ENCODE measurements around the gene KLHDC8B. TPM values are rescaled to one million over a fixed set of nuclear protein-coding genes. Genes with fewer than 3 reads are reported as not detected.

Gene KLHDC8B
- total RNA-seq, 5 donors from 2014 or later (not counting 1 experiment from before 2014, with no cell fraction given), result 2.0 to 7.3 (median 4.7) TPM

DNA sequence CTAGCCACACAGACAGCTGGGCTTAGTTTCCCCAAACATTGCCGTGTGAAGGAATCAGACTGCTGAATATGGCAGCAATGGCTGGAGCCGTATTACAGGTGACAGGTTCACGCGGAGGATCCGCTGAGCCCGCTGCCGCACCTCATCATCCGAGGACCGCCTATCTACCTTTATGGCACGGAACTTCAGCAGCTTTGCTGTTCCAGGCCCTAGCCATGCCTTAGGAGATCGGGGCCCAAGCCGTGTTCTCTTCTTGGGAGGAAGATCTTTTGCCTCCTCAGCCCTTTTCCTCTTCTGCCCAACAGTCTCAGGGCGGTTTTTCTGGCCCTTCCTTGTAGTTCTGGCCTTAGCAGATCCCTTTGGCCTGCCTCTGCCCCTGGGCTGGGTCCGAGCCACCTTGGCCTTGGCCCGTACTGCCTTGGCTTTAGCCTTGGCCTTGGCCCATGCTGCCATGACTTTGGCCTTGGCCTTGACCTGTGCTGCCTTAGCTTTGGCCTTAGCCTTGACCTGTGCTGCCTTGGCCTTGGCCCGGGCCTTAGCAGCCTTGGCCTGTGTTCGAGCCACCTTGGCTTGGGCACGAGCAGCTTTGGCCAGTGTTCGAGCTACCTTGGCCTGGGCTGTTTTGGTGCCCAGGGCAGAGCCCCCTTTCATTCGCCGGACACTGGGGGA, 8.5 kb upstream of the KLHDC8B start:
- Mint-ChIP-seq H3K9me3 (no peaks in the 10 kb centered on the region), H3K4me1 (peaks cover 25 to 41% (median 38%) of the 10 kb centered on the region in 3 donors), H3K36me3 (peaks cover 10% of the 10 kb centered on the region), H3K27ac (no peak overlapping the region), H3K4me3 (no peak overlapping the region), H3K27me3 (no peaks in the 10 kb centered on the region)
- no peak for DNase-seq
- WGBS (ENCODE audit: insufficient coverage), result 99% methylated on average over 20 of the region's 21 CpGs
- ATAC-seq (replicated peaks in 1 of 4), result no peak
- CTCF ChIA-PET, result no interaction called here
- H3K36me3 ChIP-seq (ENCODE audit: control insufficient read depth in 2 of 2, extremely low read depth in 1 of 2, insufficient read depth in 1 of 2, low read length in 1 of 2), result peaks cover 11 to 33% of the 10 kb centered on the region in 2 donors
- no peak overlapping the region for H3K4me3 ChIP-seq (ENCODE audit: control insufficient read depth in 1 of 2, extremely low read depth in 1 of 2, low read length in 1 of 2)
- H3K9me3 ChIP-seq, result no peaks in the 10 kb centered on the region
- H3K4me1 ChIP-seq (ENCODE audit: control insufficient read depth in 1 of 2, extremely low read depth in 1 of 2, insufficient read depth in 2 of 2, low read length in 2 of 2), result peaks cover 9 to 36% of the 10 kb centered on the region in 2 experiments
- POLR2A ChIA-PET, result interaction anchor here in 1 of 2 donors (0.6 kb wide), 1 partner anchor 57 kb away, joined by 5 read pairs; no protein-coding TSS in a partner anchor
- no peak overlapping the region for H3K27ac ChIP-seq (ENCODE audit: low read length)
- H3K27me3 ChIP-seq (replicated peaks in 1 of 2; ENCODE audit: control insufficient read depth in 2 of 2, extremely low read depth in 1 of 2, insufficient read depth in 2 of 2, low read length in 1 of 2), result peaks cover 0 to 6% of the 10 kb centered on the region in 2 experiments

DNA sequence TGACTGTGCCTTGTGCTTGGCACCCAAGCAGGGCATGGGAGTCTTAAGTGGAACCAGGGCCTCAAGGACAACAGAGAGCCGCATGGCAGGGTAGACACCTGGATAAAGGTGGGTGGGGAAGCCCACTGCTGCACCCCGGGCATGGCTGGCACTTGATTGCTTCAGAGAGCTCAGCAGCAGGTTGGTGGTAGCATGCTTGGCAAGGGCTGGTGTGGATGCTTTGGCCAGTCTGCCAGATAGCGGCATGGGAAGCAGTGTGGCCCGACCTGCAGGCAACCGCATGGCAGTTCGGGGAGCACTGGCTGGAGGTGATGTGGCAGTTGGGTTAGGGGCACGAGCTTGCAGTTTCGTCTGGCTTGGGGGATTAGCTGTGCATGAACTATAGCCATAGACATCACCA, 7.8 kb upstream of the KLHDC8B start:
- H3K9me3 ChIP-seq, result no peaks in the 10 kb centered on the region

DNA sequence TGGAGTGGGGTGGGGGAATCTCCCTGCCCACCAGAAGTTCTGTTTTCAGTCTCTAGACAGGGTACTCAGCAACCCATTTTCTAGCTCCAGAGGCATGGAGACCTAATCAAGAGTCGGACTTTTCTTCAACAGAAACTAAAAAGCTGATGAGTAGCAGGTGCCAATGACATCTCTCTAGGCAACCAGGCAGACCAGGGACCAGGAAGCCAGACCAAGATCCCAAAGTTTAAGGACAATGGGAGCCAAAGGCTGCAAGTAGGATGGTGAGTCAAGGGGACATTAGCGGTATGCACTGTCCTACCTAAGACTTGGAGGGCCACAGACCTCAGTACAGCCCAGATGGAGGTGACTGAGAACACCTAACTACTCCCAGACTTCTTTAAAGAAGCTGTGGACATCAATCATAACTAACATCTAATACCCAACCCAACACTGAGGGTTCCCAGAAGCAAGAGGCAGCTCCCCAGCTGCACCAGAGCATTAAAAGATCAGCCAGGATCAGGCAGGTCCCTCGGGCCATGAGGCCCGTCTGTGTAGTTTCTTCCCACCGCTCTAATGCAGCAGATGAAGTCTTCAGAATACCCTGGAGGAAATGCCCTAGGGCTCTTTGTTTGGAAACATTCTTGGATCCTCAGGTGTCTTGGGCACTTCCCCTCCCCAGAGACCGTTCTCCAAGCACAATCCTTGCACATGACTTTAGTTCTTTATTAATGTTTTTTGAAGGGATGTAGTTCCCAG, 6.2 kb upstream of the KLHDC8B start:
- CTCF ChIA-PET, result interaction anchor here in 1 of 2 donors (0.6 to 1.2 kb wide), 2 partner anchors 136 to 971 kb away, joined by 3 to 4 read pairs; partner anchors contain the start of gene IMPDH2
- 63% methylated on average over 4 of the region's 6 CpGs for WGBS (ENCODE audit: insufficient coverage)
- peak overlapping the region; percentile 72 for H3K27ac ChIP-seq (ENCODE audit: low read length)
- H3K4me1 ChIP-seq (ENCODE audit: control insufficient read depth in 1 of 2, extremely low read depth in 1 of 2, insufficient read depth in 2 of 2, low read length in 2 of 2), result peaks cover 9 to 36% of the 10 kb centered on the region in 2 experiments
- Mint-ChIP-seq H3K27ac (peak overlapping the region; percentile 84 to 87), H3K36me3 (peaks cover 10% of the 10 kb centered on the region), H3K4me3 (peak overlapping the region; percentile 89 to 97 (median 92)), H3K9me3 (no peaks in the 10 kb centered on the region), H3K4me1 (peaks cover 33 to 41% (median 40%) of the 10 kb centered on the region in 3 donors), H3K27me3 (peaks cover 0 to 2% of the 10 kb centered on the region in 2 donors)
- H3K9me3 ChIP-seq, result no peaks in the 10 kb centered on the region
- DNase-seq (no peak), ATAC-seq (replicated peaks in 1 of 4) (no peak)
- POLR2A ChIA-PET, result no interaction called here
- peaks cover 11 to 33% of the 10 kb centered on the region in 2 donors for H3K36me3 ChIP-seq (ENCODE audit: control insufficient read depth in 2 of 2, extremely low read depth in 1 of 2, insufficient read depth in 1 of 2, low read length in 1 of 2)
- H3K4me3 ChIP-seq (ENCODE audit: control insufficient read depth in 1 of 2, extremely low read depth in 1 of 2, low read length in 1 of 2), result peak overlapping the region; percentile 72 to 75
- H3K27me3 ChIP-seq (replicated peaks in 1 of 2; ENCODE audit: control insufficient read depth in 2 of 2, extremely low read depth in 1 of 2, insufficient read depth in 2 of 2, low read length in 1 of 2), result peaks cover 0 to 13% of the 10 kb centered on the region in 2 experiments

More for the DNA sequence above, 7.8 kb upstream of the KLHDC8B start:
- Mint-ChIP-seq H3K27me3 (no peaks in the 10 kb centered on the region), H3K36me3 (peaks cover 10% of the 10 kb centered on the region), H3K9me3 (no peaks in the 10 kb centered on the region), H3K4me1 (peaks cover 25 to 38% (median 38%) of the 10 kb centered on the region in 3 donors), H3K27ac (no peak overlapping the region), H3K4me3 (peak overlapping the region in 1 of 3 donors; percentile 28)
- ATAC-seq (replicated peaks in 1 of 4), result no peak
- Histone ChIP-seq H3K27me3 (replicated peaks in 1 of 2; ENCODE audit: control insufficient read depth in 2 of 2, extremely low read depth in 1 of 2, insufficient read depth in 2 of 2, low read length in 1 of 2) (peaks cover 0 to 10% of the 10 kb centered on the region in 2 experiments), H3K4me3 (ENCODE audit: control insufficient read depth in 1 of 2, extremely low read depth in 1 of 2, low read length in 1 of 2) (no peak overlapping the region), H3K36me3 (ENCODE audit: control insufficient read depth in 2 of 2, extremely low read depth in 1 of 2, insufficient read depth in 1 of 2, low read length in 1 of 2) (peaks cover 11 to 33% of the 10 kb centered on the region in 2 donors), H3K4me1 (ENCODE audit: control insufficient read depth in 1 of 2, extremely low read depth in 1 of 2, insufficient read depth in 2 of 2, low read length in 2 of 2) (peaks cover 9 to 36% of the 10 kb centered on the region in 2 experiments), H3K27ac (ENCODE audit: low read length) (no peak overlapping the region)
- POLR2A ChIA-PET, result interaction anchor here in 1 of 2 donors (0.6 kb wide), 1 partner anchor 58 kb away, joined by 5 read pairs; no protein-coding TSS in a partner anchor
- DNase-seq, result no peak
- CTCF ChIA-PET, result no interaction called here
- 97% methylated on average over 8 of the region's 8 CpGs for WGBS (ENCODE audit: insufficient coverage)

DNA sequence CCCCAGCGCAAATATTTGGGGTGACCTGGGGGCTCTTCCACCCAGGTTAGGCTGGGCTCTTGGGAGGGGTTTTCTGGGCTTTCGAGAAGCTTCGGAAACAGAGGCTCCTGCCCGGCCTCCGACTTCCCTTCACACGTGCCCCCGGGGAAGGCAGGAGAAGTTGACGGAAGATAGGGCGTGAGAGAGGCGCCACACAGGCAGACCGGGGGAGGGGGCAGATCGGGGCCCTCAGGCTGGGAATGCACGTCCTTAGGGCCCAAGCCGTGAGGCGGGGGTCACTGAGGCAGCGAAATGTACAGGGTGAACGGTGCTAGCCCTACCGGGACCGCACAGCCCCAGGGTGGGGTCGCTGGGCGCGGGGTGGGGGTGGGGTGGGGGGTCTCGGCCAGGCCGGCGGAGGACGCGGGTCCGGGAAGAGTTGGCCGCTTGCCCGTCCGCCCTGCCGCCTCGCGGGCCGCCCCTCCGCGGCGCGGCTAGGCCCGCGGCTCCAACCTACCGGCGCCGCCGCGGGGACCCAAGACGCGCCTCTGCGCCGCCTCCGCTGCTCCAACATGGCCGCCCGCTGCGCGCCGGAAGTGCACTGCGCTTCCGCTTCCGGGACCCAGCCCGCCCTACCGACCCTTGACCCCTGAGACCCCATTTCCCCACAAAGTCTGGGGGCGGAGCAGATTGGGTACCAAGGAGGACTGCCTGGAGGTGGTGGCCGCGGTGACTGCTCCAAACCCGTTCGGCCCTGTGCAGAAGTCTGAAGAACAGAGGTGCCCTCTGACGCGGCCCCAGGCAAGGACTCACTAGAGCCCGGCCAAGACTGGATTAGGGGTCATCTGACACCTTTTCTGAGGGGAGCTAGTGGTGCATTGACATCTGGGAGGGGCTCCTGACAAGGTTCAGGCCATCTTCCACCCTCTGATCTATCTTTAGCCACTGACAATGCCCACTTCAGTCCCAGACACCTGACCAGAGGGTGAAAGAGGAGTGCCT, 5.3 kb upstream of the KLHDC8B start, which contains the start of gene CCDC71:
TSS of gene CCDC71 (minus strand) at position 561 of the 981 bp plus-strand sequence. CDS start 2,123 bp downstream, outside the sequence.
- ATAC-seq (replicated peaks in 1 of 4) (peak; percentile 82 to 88 (median 86)), DNase-seq (peak; percentile 49 to 87 (median 71))
- POLR2A ChIA-PET, result no interaction called here
- peak within 1 kb of the TSS; percentile 91 to 94 for H3K27ac Mint-ChIP-seq
- Histone ChIP-seq H3K9me3 (no peaks in the 10 kb centered on the region), H3K4me1 (ENCODE audit: control insufficient read depth in 1 of 2, extremely low read depth in 1 of 2, insufficient read depth in 2 of 2, low read length in 2 of 2) (peaks cover 12 to 45% of the 10 kb centered on the region in 2 experiments), H3K27me3 (replicated peaks in 1 of 2; ENCODE audit: control insufficient read depth in 2 of 2, extremely low read depth in 1 of 2, insufficient read depth in 2 of 2, low read length in 1 of 2) (peaks cover 0 to 13% of the 10 kb centered on the region in 2 experiments), H3K27ac (ENCODE audit: low read length) (peak within 1 kb of the TSS; percentile 80), H3K4me3 (ENCODE audit: control insufficient read depth in 1 of 2, extremely low read depth in 1 of 2, low read length in 1 of 2) (peak within 1 kb of the TSS; percentile 72 to 75), H3K36me3 (ENCODE audit: control insufficient read depth in 2 of 2, extremely low read depth in 1 of 2, insufficient read depth in 1 of 2, low read length in 1 of 2) (peaks cover 11 to 32% of the 10 kb centered on the region in 2 donors)
- no peaks in the 10 kb centered on the region for H3K9me3 Mint-ChIP-seq
- WGBS (ENCODE audit: insufficient coverage), result 2% methylated on average over 49 of the region's 69 CpGs
- CTCF ChIA-PET, result interaction anchor here in 1 of 2 donors (1.2 kb wide), 1 partner anchor 137 kb away, joined by 3 read pairs; the partner anchor contains the start of gene IMPDH2
- H3K36me3 Mint-ChIP-seq, result peaks cover 10% of the 10 kb centered on the region
- peak within 1 kb of the TSS; percentile 91 to 97 (median 92) for H3K4me3 Mint-ChIP-seq
- H3K27me3 Mint-ChIP-seq, result peaks cover 0 to 2% of the 10 kb centered on the region in 2 donors
- peaks cover 42 to 49% (median 48%) of the 10 kb centered on the region in 3 donors for H3K4me1 Mint-ChIP-seq

DNA sequence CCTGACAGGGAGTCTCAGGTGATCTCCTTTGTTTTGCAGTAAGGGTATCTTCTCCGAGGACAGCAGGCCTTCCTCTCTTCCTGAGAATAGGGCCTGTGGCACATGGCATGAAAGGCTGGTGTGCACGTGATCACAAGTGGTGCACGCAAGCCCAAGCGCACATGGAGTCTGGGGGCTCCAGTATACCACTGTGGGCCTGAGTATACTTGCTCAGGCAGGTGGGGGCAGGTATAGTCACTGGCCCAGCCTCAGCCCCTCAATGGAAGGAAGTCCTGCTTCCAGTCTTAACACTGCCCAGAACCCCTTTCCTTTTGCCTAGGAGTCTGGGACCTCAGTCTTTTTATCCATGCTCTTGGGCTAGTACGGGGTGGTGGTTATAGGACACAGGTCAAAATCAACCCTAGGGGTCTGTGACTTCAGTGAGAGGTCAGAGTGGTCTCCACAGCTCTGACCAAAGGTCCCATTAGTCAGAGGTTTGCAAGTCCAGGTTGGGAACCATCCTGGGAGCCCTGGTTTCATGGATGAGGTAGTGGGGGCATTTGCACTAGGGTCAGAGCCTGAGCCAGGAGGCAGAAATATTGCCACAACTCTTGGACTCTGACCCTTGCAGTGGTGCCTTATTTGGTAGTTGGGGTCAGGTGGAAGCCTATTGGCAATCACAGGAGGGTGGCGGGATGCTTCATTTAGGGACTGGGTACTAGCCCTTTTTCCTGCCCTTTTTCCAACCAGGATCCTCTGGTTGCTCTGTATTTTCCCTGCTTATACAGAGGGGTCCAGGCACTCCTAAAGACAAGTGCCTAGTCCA, 4.4 kb upstream of the KLHDC8B start:
- ChIA-PET POLR2A (no interaction called here), CTCF (no interaction called here)
- Histone ChIP-seq H3K4me3 (ENCODE audit: control insufficient read depth in 1 of 2, extremely low read depth in 1 of 2, low read length in 1 of 2) (peak overlapping the region; percentile 48 to 75), H3K9me3 (no peaks in the 10 kb centered on the region), H3K4me1 (ENCODE audit: control insufficient read depth in 1 of 2, extremely low read depth in 1 of 2, insufficient read depth in 2 of 2, low read length in 2 of 2) (peaks cover 12 to 51% of the 10 kb centered on the region in 2 experiments), H3K27me3 (replicated peaks in 1 of 2; ENCODE audit: control insufficient read depth in 2 of 2, extremely low read depth in 1 of 2, insufficient read depth in 2 of 2, low read length in 1 of 2) (peaks cover 0 to 17% of the 10 kb centered on the region in 2 experiments), H3K27ac (ENCODE audit: low read length) (peak overlapping the region; percentile 80), H3K36me3 (ENCODE audit: control insufficient read depth in 2 of 2, extremely low read depth in 1 of 2, insufficient read depth in 1 of 2, low read length in 1 of 2) (peaks cover 11 to 25% of the 10 kb centered on the region in 2 donors)
- Mint-ChIP-seq H3K4me1 (peaks cover 46 to 52% (median 47%) of the 10 kb centered on the region in 3 donors), H3K4me3 (peak overlapping the region; percentile 85 to 97 (median 91)), H3K36me3 (peaks cover 10% of the 10 kb centered on the region), H3K27me3 (peaks cover 0 to 2% of the 10 kb centered on the region in 2 donors), H3K27ac (peak overlapping the region; percentile 91 to 94), H3K9me3 (no peaks in the 10 kb centered on the region)
- 93% methylated on average over 5 of the region's 6 CpGs for WGBS (ENCODE audit: insufficient coverage)
- DNase-seq, result no peak
- ATAC-seq (replicated peaks in 1 of 4), result no peak

Data from T-cell (primary cell).